HG03139 (cell line): ENCODE data around the gene OR1I1.
"Not testable (repeated sequence)": the region's sequence is repeated elsewhere in the genome, so short reads cannot be mapped to it uniquely, and the experiment has no call there.

Experiments used
- ATAC-seq: cut with Tn5 transposase; IDR thresholded peaks from one replicate; pipeline ENCODE4 v1.9.1; 2021; ENCODE audit not compliant: unreplicated experiment

Gene OR1I1

GRCh38 chr19:15097980-15098379 is 16.0 kb downstream of the OR1I1 start:
- not testable (repeated sequence) for ATAC-seq

- ATAC-seq, result no peak
Measured at GRCh38 chr19:15098460-15098859, 16.4 kb downstream of the OR1I1 start.

- ATAC-seq, result no peak
Measured at GRCh38 chr19:15099017-15099582, 17.1 kb downstream of the OR1I1 start.

GRCh38 chr19:15101479-15102082 is 19.6 kb downstream of the OR1I1 start:
- ATAC-seq, result no peak

GRCh38 chr19:15104003-15104402 is 22.0 kb downstream of the OR1I1 start:
- no peak for ATAC-seq

- ATAC-seq, result no peak
Measured at GRCh38 chr19:15104411-15104810, 22.4 kb downstream of the OR1I1 start.

- ATAC-seq, result no peak
Measured at GRCh38 chr19:15105044-15105443, 23.0 kb downstream of the OR1I1 start.

GRCh38 chr19:15107061-15108010 is 25.3 kb downstream of the OR1I1 start, which contains the start of gene SYDE1:
Gene SYDE1 (plus strand): TSS chr19:15107401. CDS start chr19:15107434, 33 bp downstream.
- ATAC-seq, result no peak

GRCh38 chr19:15108145-15108844 is 26.3 kb downstream of the OR1I1 start:
- ATAC-seq, result no peak

- no peak for ATAC-seq
Measured at GRCh38 chr19:15108845-15109767, 27.1 kb downstream of the OR1I1 start.

GRCh38 chr19:15109768-15110417 is 27.9 kb downstream of the OR1I1 start:
- ATAC-seq, result no peak

GRCh38 chr19:15110418-15110815 is 28.4 kb downstream of the OR1I1 start:
- ATAC-seq, result no peak

- ATAC-seq, result no peak
Measured at GRCh38 chr19:15111758-15112157, 29.7 kb downstream of the OR1I1 start.

GRCh38 chr19:15112385-15112784 is 30.4 kb downstream of the OR1I1 start:
- ATAC-seq, result no peak

- no peak for ATAC-seq
Measured at GRCh38 chr19:15113245-15114152, 31.5 kb downstream of the OR1I1 start.

GRCh38 chr19:15114153-15114540 is 32.1 kb downstream of the OR1I1 start:
- ATAC-seq, result no peak

- ATAC-seq, result no peak
Measured at GRCh38 chr19:15115080-15115479, 33.1 kb downstream of the OR1I1 start.

GRCh38 chr19:15115762-15116615 is 34.0 kb downstream of the OR1I1 start:
- ATAC-seq, result no peak
